HG03469 (cell line): Measurements from ENCODE around the gene SLTM.
"Not testable (repeated sequence)": the region's sequence is repeated elsewhere in the genome, so short reads cannot be mapped to it uniquely, and the experiment has no call there.

Experiments
- ATAC-seq: cut with Tn5 transposase; IDR thresholded peaks from one replicate; pipeline ENCODE4 v1.9.1; 2021; ENCODE audit warnings: mild to moderate bottlenecking, moderate library complexity, moderate number of reproducible peaks; ENCODE audit not compliant: unreplicated experiment

The SLTM gene

DNA sequence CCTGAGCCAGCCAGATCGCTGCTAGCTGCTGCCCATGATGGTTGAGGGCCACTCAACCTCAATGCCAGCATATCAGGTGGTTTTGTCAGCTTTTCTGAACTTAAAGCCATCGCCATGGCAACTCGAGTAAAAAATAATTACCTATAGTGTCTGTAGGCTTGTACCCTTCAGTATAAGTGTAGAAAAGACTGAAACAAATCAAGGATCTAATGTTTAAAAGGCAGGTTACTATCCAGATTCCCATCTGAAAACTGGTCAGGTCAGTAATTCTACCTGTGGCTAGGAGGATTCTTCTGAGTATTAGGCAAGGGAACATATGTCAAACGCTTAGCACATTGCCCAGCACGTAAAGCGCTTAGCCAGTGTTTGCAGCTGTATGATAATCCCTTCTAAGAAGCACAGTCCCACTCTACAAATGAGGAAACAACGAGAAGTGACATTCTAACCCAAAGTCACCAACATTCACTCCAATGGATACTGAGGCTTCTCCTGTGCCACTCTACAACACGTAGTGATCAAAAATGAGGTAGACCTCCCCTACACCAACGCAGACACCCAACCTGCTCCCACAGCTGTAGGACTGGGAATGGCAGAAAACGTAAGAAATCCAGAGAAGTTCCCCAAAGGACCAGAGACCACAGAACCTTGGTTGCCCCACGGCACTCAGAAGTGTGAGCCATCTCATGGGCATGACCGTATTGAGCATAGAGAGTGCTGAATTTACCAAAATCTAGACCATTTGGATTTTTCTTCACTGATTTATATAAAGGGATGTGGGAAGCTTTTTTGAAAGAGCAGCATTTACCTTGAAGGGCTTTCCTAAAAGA is 55.3 kb downstream of the SLTM start:
- ATAC-seq: no peak

DNA sequence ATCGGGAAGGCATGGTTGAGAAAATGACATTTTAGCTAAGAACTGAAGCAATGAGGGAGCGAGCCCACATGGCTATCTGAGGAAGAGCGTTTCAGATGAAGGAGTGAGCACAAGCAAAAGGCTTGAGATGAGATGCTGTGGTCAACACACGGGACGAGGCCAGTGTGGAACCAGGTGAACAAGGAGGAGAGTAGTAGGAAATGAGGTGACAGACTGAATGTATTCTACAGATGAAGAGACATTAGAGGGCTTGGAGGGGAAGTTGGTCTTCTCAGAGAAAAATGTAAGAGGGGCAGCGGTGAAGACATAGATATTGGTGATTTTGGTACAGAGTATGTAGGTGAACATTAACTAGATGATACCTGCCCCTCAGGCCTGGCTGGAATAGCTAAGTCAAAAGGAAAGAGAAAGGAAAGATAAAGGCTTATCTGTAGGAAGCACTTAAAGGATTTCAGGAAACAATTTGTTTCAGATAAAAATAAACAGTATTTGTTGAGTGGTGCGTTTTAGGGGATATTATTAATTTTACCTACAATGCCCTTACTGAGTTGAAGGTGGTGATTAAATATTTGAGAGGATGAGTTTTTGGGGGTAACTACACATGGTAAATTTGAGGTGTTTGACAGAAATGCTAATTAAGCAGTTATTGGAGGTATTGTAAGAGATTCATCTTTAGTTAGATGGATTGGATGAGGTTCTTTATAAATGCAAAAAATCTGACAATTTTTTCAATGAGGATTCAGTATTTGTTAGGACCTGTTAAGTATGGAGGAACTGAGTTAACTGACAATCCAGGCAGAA is 57.0 kb downstream of the SLTM start:
- no peak for ATAC-seq

- ATAC-seq: no peak
These were observed 58.1 kb downstream of the SLTM start for GRCh38 chr15:58875343-58875742.

GRCh38 chr15:58873267-58873666 is 60.2 kb downstream of the SLTM start:
- no peak for ATAC-seq

DNA sequence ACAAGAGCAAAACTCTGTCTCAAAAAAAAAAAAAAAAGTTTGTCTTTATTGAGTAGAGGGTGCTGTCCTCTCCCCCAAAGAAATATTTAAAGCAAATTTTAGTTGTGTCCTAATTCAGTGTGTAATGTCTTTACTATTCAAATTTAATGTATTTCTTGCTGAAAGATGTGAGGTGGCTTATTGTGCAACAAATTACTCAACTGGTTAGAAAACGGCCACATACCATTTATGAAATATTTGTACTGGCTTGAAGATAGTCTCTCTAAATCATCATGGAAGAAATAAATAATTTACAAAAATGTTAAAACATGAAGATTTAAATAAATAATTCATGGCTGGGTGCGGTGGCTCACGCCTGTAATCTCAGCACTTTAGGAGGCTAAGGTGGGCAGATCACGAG is 63.0 kb downstream of the SLTM start:
- ATAC-seq: no peak

DNA sequence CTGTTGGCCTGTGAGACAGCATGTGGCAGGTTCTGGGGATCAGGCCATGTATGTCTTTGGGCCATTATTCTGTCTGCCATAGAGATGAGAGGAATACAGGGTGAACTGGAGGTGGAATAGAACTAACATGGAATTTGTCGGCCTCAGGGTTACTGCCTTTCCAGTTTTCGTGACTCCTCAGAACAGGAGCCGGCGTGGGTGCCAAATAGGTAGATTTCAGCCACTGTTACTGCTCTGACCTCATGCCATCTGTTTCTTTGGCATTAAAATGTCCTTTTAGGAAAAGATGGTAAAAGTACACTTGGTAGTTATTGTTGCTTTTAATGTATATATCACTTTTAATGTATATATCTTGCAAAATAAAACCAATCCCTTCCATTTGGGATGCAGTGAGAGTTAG is 65.6 kb downstream of the SLTM start:
- ATAC-seq: no peak

- ATAC-seq: no peak
These were observed 68.0 kb downstream of the SLTM start for GRCh38 chr15:58865425-58865880.

DNA sequence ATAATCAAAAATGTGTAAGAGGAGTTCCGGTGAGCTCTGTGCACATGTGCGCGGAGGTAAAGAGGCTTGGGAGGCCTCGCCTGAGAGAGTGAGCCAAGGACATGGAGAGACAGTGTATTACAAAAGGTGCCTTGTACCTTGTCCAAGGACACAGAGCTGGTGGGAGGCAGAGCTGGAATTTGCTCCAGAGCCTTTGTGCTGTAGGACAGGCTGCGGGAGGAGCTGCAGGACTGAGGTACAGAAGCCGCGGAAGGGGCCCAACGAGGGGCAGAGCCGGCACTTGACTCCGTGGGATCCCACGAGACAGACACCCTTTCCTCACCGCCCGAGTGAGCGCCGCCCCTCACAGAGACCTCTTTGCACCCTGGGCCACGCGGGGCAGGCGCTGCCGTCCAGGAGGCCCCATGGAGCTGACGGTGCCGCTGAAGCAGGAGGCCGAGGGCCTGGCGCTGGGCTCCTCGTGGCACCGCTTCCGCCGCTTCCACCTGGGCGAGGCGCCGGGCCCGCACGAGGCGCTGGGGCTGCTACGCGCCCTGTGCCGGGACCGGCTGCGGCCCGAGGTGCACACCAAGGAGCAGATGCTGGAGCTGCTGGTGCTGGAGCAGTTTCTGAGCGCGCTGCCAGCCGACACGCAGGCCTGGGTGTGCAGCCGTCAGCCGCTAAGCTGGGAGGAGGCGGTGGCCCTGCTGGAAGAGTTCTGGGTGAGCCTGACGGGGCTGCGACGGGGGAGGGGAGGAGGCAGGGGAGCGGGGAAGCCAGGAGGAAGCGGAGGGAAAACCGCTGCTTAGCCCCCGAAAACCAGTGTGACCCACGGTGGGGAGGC is 68.7 kb downstream of the SLTM start:
- no peak for ATAC-seq

DNA sequence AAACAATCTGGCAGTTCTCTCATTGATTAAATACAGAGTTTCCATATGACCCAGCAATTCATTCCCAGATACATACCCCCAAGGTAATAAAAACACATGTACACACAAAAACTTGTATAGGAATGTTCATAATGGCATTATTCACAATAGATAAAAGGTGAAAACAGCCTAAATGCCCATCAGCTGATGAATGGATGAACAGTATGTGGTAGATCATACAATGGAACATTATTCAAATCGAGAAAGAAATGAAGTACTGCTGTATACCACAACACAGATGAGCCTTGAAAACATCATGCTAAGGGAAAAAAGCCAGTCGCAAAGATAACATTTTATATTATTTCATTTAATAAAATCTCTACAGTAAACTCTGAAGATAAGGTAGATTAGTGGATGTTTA is 71.2 kb downstream of the SLTM start:
- ATAC-seq: no peak

- ATAC-seq: not testable (repeated sequence)
These were observed 76.9 kb downstream of the SLTM start for GRCh38 chr15:58856621-58857020.

GRCh38 chr15:58856086-58856485 is 77.4 kb downstream of the SLTM start:
- ATAC-seq: no peak

GRCh38 chr15:58854593-58854992 is 78.9 kb downstream of the SLTM start:
- ATAC-seq: no peak

DNA sequence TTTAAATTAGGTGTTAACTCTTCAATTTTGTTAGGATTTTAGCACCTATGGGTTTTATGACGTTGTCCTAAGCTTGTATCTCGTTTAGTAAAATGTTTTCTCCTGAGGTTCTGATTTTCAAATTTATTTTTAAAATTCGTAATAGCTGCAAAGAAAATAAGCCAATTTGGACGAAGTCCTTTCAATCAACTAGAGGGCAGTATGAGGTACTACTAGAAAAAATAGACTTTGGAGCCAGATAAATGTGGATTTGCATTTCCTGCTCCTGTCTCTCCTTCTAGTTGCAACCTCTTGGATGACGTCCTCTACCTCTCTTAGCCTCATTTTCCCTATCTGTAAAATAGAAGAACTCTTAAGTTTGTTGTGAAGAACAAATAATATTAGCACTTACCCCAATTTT is 81.1 kb downstream of the SLTM start:
- ATAC-seq: no peak

- ATAC-seq: not testable (repeated sequence)
These were observed 82.3 kb downstream of the SLTM start for GRCh38 chr15:58851205-58851604.

DNA sequence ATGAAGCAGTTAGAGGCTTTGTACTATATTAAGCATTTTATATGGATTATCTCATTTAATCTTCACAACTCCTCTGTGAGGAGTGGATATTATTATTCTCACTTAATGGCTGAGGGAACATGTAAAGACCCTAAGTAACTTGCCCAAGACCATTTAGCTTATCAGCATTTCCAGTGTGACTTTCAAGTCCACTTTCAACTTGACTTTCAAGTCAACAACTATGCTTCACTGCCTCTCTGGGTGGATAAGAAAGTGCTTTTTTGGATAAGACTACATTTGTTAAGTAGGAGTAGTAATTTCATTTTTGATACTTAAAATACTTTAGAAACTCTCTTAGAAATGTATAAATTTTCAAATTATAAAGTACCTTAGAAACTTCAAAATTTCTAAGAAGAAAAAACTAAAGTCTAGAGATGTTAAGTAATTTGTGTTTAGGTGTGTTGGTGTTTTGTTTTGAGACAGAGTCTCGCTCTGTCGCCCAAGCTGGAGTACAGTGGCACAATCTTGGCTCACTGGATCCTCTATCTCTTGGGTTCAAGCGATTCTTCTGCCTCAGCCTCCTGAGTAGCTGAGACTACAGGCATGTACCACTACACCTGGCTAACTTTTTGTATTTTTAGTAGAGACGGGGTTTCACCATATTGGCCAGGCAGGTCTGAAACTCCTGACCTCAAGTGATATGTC is 90.6 kb downstream of the SLTM start:
- ATAC-seq: no peak

GRCh38 chr15:58840048-58840447 is 93.4 kb downstream of the SLTM start:
- ATAC-seq: no peak

DNA sequence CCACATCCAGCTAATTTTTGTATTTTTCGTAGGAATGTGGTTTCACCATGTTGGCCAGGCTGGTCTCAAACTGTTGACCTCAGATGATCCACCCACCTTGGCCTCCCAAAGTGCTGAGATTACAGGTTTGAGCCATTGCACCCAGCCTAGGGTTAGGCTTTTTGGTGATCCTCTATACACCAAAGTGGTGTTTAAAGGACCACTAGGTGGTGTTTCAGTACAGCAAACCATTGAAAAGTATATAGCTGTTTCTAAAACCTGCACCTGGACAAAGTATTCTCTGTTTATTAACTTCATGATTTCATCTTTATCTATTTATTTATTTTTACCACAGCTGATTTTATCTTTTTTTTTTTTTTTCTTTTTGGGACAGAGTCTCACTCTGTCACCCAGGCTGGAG is 94.0 kb downstream of the SLTM start:
- ATAC-seq: no peak

DNA sequence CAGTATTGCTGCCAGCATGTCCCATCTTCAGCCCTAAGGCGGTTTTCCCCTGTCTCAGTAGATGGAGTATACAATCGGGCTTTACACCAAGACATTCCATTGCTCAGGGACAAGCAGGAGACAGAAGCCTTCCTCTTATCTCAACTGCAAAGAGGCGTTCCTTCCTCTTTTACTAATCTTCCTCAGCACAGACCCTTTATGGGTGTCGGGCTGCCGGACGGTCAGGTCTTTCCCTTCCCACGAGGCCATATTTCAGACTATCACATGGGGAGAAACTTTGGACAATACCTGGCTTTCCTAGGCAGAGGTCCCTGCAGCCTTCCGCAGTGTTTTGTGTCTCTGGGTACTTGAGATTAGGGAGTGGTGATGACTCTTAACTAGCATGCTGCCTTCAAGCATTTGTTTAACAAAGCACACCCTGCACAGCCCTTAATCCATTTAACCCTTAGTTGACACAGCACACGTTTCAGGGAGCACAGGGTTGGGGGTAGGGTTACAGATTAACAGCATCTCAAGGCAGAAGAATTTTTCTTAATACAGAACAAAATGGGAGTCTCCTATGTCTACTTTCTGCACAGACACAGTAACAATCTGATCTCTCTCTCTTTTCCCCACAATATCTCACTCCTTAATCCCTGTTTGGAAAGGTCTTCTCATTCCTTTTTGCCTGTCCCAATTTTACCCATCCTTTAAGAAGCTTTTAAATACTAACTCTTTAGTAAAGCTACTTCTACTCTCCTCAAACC is 99.6 kb downstream of the SLTM start:
- ATAC-seq: not testable (repeated sequence)

DNA sequence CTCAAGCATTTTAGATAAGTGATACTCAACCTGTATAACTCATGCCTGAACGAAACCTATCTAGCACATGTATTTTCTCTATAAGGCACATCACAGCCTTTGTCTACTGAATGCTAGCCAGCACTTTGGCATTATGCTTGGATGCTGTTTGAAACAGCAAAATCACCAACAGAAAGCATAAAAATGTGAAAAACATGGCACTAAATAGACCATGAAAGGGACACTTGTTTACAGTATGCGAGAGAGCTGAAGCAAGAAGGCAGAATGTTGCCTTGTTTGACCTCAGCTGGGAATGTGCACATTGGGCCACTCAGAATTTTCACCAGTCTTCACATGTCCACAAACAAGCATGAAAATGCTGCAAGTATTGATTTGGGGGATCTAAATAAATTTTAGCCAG is 102.9 kb downstream of the SLTM start:
- no peak for ATAC-seq
